B cell (primary cell): ENCODE data around the gene LEPROT.

Source experiments
- CTCF ChIP-seq: fragments of 200-600 bp; IDR thresholded peaks from one replicate; pipeline ENCODE4 v1.8.0; 2022; ENCODE audit warnings: antibody characterized with exemption, mild to moderate bottlenecking
- EZH2 ChIP-seq: IDR thresholded peaks from 2 replicates; pipeline ENCODE4 v1.6.1; 2012; ENCODE audit warnings: borderline replicate concordance, low read depth, mild to moderate bottlenecking, moderate library complexity, low read length; ENCODE audit not compliant: insufficient read depth, poor library complexity, severe bottlenecking

GRCh38 chr1:65429078-65429477 lies 8.6 kb downstream of the LEPROT start:
- no peak for TF ChIP-seq CTCF
- TF ChIP-seq EZH2: no peak
